SJSA1 (cell line): Measurements from ENCODE around the gene RUNX1. TPM values are rescaled to one million over a fixed set of nuclear protein-coding genes. Genes with fewer than 3 reads are reported as not detected.

ENCODE experiments used
- DNase-seq, 2 experiments: peaks; one replicate each; pipeline ENCODE4 v3.0.0-alpha.2; 2015 to 2020; ENCODE audit warnings: low spot score in 2 of 2, low read depth in 1 of 2
- H3K27ac ChIP-seq: fragments of 250-450 bp; sonication (Bioruptor Pico); 2 replicates; pipeline ENCODE4 v1.5.1; 2020; ENCODE audit warnings: mild to moderate bottlenecking, moderate library complexity
- H3K27me3 ChIP-seq: fragments of 250-450 bp; sonication (Bioruptor Pico); replicated peaks from 2 replicates; pipeline ENCODE4 v1.5.1; 2020; ENCODE audit warnings: mild to moderate bottlenecking, moderate library complexity
- H3K36me3 ChIP-seq: fragments of 250-450 bp; sonication (Bioruptor Pico); 2 replicates; pipeline ENCODE4 v1.5.1; 2020; ENCODE audit warnings: mild to moderate bottlenecking
- H3K4me1 ChIP-seq: fragments of 250-450 bp; sonication (Bioruptor Pico); replicated peaks from 2 replicates; pipeline ENCODE4 v1.6.1; 2021; ENCODE audit warnings: mild to moderate bottlenecking
- H3K4me3 ChIP-seq: fragments of 250-450 bp; sonication (Bioruptor Pico); 2 replicates; pipeline ENCODE4 v1.5.1; 2020; ENCODE audit warnings: mild to moderate bottlenecking
- H3K9me3 ChIP-seq: fragments of 250-450 bp; sonication (Bioruptor Pico); replicated peaks from 2 replicates; pipeline ENCODE4 v1.5.1; 2020; ENCODE audit warnings: mild to moderate bottlenecking
- total RNA-seq: library from RNA; depleted of rRNA; stranded (reverse); fragments of >200 nt; shearing (Covaris generic); gene quantifications from 2 replicates; pipeline ENCODE4 v1.2.3, GENCODE V29; 2014

The RUNX1 gene
- total RNA-seq, 1 experiment from 2014 or later: 18.0 TPM

DNA sequence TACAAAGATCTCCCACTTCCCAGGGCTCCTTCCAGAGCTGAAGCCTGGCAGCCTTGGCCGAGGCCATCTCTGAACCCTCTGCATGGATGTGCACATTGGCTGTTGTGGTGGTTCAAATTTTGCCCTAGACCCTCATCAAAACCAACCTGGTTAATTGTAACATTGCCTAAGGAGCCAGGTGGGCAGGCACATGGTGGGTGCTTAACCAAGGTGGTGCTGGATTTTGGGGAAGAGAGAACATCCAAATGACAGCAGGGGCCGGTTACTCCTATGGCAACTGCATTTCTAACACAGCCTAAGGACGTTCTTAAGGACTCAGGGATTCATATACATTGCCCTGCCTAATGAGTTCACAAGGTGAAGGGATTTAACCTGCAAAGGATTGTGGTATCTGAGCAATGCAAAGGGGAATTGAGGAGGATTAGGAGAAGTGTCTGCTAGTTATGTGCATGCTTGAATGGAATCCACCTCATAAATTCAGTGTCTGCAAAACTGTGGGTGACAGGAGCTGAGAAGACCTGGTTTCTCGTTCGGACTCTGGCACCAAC, 10.3 kb downstream of the RUNX1 start:
- no peaks in the 10 kb centered on the region for H3K27me3 ChIP-seq
- H3K4me3 ChIP-seq: no peak overlapping the region
- peaks cover 7% of the 10 kb centered on the region for H3K4me1 ChIP-seq
- no peak for DNase-seq
- no peak overlapping the region for H3K27ac ChIP-seq
- peaks cover 6% of the 10 kb centered on the region; the same call in 1 of the 2 replicates for H3K36me3 ChIP-seq
- no peaks in the 10 kb centered on the region for H3K9me3 ChIP-seq

DNA sequence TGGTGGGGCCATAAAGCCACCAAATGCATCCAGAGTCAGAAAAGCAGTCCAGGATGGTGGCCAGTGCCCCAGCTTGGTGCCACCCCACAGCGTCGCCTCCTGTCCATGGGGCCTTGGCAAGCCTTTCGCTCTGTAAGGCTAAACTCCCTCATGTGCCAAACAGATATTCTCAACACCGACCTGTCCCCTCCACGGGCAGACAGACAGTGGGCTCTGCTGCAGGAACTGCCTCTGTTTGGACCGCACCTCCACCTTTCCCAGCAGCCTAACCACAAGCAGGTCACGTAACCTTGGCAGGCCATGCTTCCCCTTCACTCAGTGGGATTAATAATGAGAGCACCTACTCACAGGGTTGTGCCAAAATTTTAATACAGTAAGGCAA, 11.7 kb downstream of the RUNX1 start:
- Histone ChIP-seq H3K27me3 (no peaks in the 10 kb centered on the region), H3K27ac (no peak overlapping the region), H3K36me3 (peaks cover 3% of the 10 kb centered on the region; the same call in 1 of the 2 replicates), H3K4me1 (peaks cover 7% of the 10 kb centered on the region), H3K4me3 (no peak overlapping the region), H3K9me3 (no peaks in the 10 kb centered on the region)
- DNase-seq: no peak

DNA sequence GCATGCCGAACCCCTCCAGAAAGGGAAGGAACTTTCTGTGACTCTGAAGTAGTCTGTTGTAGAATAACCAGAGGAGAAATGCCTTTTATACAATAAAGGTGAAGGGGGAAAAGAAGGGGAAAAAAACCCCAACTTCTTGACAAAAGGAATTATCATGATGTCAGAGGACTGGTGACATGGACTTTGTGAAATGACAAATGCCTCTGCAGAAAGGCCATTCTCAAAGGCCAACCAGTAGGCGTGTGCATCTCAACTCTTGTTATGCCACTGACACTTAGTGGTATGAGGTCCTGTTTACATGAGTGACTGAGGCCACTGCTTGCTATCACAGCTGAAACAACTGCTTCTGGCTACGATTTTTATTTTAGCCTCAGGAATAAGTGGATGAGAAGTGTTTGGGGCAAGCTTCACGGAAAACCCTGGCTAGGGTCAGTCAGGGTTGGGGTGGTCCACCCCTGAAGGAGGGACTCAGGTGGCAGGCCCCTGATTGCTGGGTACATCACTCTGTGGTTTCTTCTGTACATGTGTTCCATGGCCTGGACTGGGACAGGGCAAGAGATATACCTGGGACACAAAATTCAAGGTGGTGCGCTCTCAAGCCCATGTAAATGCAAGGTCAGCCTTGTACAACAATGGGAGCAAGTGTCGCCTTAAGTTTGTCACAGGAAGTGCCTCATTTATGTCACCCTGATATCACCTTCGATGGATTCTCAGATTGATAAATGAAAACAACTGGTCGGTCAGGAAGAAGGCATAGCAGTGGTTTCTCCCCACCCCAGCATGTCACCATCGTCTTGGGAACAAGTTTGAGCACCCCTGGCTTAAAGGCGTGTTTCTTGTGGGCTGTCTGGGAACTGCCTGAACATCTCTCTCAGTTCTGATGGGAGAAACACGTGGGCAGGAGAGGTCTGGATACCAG, 12.4 kb downstream of the RUNX1 start:
- no peak for DNase-seq
- H3K27me3 ChIP-seq: no peaks in the 10 kb centered on the region

DNA sequence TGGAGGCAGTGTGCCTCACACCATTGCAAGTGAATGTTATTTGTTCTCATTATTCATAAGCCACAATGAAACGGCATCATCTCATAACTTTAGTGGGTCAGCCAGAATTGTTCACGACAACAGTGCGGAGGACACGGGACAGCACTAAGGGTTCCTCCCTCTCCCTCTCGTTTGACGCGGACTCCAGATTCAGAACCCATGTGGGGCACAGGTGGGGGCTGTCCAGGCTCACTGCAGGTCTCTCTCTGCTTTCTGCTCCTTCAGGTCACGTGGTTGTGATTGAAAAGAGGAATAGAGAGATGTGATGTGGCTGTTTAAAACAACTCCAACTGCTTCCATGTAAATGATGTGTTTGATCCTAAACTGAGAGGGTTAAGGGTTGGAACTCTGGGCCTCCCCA, 13.5 kb downstream of the RUNX1 start:
- Histone ChIP-seq H3K4me1 (no peaks in the 10 kb centered on the region), H3K4me3 (no peak overlapping the region), H3K36me3 (peaks cover 3% of the 10 kb centered on the region; the same call in 1 of the 2 replicates), H3K27ac (no peak overlapping the region), H3K9me3 (no peaks in the 10 kb centered on the region), H3K27me3 (no peaks in the 10 kb centered on the region)
- no peak for DNase-seq

More for the DNA sequence above, 12.4 kb downstream of the RUNX1 start:
- Histone ChIP-seq H3K36me3 (peaks cover 3% of the 10 kb centered on the region; the same call in 1 of the 2 replicates), H3K4me1 (peaks cover 7% of the 10 kb centered on the region), H3K9me3 (no peaks in the 10 kb centered on the region), H3K27ac (no peak overlapping the region), H3K4me3 (no peak overlapping the region)

DNA sequence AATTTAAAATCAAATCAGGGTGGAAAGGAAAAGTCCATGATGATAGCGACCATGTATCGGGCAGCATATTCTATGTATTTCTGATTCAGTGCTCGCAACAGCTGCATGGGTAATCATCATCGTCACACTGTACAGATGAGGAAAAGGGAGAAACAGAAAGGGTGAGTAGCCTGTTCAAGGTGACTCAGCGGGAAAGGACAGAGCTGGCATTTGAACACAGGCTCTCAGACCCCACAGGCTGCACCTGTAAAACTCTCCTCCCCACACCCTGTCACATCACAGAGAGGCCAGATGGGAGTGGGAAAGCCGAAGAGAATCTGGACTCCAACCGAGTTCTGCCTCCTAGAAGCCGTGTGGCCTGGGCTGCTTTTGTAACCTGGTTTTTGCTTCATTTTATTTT, 14.0 kb downstream of the RUNX1 start:
- H3K27ac ChIP-seq: no peak overlapping the region
- H3K36me3 ChIP-seq: peaks cover 3% of the 10 kb centered on the region; the same call in 1 of the 2 replicates
- H3K4me1 ChIP-seq: no peaks in the 10 kb centered on the region
- H3K27me3 ChIP-seq: no peaks in the 10 kb centered on the region
- H3K4me3 ChIP-seq: no peak overlapping the region
- DNase-seq: no peak
- H3K9me3 ChIP-seq: no peaks in the 10 kb centered on the region

DNA sequence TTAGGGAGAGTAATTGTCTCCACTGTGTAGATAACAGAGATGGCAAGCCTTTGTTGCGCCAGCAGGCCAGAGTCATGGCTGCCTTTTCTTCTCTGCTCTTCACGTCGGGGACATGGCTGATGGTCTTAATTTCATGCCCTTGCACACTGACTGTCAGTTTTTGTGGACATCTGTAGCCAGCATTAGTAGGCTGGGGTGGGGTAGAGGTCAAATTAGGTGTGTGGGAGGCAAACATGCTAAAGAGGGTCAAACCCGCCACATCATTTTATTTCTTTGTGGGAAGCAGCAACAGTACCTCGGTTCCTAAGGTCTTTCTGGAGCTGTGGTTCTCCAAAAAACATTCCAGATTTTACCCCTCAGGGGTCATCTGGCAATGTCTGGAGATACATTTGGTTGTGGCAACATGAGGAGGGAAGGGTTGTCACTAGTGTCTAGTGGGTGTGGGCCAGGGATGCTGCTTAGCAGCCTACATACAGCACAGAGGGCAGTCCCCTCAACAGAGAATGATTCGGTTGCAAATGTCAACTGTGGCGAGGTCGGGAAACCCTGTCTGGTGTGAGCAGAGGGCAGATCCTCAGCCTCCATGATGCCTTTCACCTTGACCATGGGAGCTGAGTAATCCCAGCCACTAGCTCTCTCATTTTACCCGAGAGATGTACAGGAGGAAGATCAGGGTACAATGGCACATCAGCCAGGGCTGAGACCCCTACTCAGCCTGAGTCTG, 14.7 kb downstream of the RUNX1 start:
- Histone ChIP-seq H3K4me3 (no peak overlapping the region), H3K27ac (no peak overlapping the region), H3K4me1 (no peaks in the 10 kb centered on the region), H3K27me3 (no peaks in the 10 kb centered on the region), H3K9me3 (no peaks in the 10 kb centered on the region), H3K36me3 (peaks cover 3% of the 10 kb centered on the region; the same call in 1 of the 2 replicates)
- DNase-seq: no peak

DNA sequence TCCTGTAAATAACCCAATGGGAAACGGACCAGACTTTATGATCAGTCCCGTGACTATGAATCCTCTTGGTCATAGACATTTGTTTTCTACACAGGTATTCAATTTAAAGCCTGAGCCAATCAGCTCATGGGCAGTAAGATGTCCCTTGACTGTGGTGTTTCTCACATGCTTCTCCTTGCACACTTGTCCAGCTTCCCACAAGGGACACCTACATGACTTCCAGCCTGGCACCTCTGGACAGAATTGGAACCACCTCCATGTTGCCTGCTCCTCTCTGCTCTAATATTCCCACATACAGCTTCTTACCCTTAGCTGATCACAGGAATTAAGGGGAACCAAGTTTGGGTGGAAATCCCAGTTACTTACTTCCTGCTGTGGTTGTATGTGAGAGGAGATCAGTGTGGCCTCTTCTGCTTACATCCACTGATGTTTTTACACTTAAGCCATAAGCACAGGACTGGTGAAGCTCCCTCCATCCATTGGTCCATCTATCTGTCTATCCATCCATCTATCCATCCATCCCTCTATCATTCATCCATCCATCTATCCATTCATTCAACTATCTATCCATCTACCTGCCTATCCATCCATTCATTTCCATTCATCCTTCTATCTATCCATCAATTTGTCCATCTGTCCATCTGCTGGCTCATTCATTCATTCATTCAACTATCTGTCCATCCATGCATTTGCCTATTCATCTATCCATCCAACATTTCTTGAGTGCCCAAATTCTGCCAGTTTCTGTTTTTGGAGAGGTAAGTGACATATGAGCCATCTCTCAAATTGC, 16.4 kb downstream of the RUNX1 start:
- H3K27ac ChIP-seq: no peak overlapping the region
- H3K36me3 ChIP-seq: peaks cover 3% of the 10 kb centered on the region; the same call in 1 of the 2 replicates
- no peak for DNase-seq

DNA sequence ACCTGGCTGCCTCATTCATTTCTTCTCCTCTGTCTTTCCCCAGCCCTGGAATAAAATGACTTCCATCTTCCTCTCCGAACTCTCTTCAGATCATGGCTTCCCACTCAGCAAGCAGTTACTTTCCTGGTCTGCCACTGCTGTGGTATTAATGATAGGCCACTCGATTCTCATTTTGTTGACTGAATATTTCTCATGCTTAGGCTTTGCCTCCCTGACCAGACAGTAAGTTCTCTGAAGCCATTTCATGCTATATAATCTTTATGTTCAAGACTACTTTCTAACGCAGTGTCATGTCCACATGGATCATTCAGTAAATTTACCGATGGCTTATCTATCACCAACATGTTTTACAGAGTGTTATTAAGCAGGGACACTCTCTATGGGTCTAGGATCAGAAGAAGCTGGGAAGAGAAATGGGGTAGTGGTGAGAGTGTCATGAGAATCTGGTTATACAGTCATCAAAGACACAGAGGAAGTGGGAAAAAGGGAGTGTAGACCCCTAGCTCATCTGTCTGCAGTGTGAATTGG, 20.6 kb downstream of the RUNX1 start:
- no peak overlapping the region for H3K27ac ChIP-seq
- peaks cover 3% of the 10 kb centered on the region; the same call in 1 of the 2 replicates for H3K36me3 ChIP-seq
- H3K27me3 ChIP-seq: no peaks in the 10 kb centered on the region
- no peaks in the 10 kb centered on the region for H3K9me3 ChIP-seq
- DNase-seq: no peak
- H3K4me1 ChIP-seq: peaks cover 7% of the 10 kb centered on the region
- H3K4me3 ChIP-seq: no peak overlapping the region

More for the DNA sequence above, 16.4 kb downstream of the RUNX1 start:
- no peak overlapping the region for H3K4me3 ChIP-seq
- no peaks in the 10 kb centered on the region for H3K9me3 ChIP-seq
- H3K27me3 ChIP-seq: no peaks in the 10 kb centered on the region
- H3K4me1 ChIP-seq: peaks cover 2% of the 10 kb centered on the region; the same call in 1 of the 2 replicates

DNA sequence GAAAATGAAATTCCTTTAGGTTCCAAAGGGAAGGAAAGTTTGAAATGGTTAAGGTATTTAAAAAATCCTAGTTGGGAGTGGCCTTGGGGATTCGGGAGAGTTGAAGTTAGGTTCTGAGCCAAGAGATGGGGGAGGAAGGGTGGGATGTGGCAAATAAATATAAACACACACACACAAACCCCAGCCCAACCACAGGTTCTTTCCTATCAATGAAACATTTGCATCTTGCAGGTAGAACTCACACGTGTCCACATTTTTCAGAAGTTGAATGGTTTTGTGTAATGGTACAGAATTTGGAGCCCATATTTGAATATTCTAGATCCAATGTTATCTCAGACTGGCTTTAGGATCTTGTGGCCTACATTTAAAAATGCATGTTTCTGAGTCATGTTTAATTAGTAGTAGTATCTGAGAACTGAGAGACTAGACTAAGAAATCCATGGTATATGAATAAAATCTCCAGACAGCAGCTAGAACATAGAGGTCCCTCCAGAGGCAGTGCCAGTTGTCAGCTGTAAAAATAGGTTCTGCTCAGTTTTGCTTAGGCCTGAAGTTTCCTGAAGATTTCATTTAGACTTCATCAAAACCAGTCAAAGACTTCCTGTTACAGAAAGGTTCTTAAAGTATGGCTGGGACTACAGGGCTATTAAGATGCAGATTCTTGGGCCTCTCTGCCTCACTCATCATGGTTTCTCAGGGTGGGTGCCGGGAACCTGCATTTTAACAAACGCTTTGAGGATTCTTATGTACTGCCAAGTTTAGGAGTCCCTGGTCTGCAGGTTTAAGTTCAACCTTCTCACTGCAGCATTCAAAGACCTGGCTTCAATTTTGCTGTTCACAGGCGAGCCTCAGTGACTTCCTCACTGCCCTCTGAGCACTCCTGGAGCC, 21.3 kb downstream of the RUNX1 start:
- peaks cover 7% of the 10 kb centered on the region for H3K4me1 ChIP-seq
- no peak overlapping the region for H3K27ac ChIP-seq
- H3K4me3 ChIP-seq: no peak overlapping the region
- no peaks in the 10 kb centered on the region for H3K36me3 ChIP-seq
- no peaks in the 10 kb centered on the region for H3K9me3 ChIP-seq
- no peak for DNase-seq
- H3K27me3 ChIP-seq: no peaks in the 10 kb centered on the region

DNA sequence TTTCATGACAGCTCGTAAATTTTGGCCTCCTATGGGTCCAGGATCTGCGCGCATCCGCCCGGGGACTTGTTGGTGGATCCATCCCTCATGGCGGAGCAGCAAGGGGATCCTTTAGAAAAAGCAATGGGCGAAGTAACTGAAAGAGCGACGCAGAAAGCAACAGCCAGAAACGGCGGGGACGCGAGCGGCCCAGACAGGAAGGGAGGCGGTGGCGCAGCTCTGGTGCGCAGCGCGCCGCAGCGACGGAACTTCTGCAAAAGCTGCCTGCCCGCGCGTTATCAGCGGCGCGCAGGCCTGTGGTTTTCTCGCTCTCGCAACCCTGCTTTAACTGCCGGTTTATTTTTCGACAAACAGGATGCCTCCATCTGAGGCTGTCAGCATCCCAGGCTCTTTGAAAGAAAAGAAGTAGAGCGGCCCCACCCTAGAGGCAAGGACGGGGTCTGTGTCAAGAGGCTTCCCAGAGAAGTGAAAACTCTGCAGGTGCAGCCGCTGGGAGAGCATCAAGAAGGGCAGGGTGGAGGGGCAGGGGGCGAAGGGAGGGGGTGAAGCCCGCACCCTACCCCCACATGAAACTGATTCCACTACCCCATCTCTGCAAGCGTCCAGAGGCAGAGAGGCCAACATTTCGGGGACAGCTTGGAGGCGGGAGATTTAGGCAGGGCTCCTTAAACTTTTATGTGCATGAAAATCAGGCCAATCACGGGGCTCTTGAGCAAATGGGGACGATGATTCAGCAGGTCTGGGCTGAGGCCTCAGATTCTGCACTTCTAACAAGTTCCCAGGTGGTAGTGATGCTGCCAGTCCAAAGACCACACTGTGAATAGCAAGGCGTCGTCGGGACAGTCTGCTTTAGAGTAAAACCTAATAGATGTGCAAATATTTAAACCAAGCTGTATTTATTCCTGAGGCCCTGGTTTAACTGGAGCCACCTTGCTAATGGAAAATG, 22.2 kb downstream of the RUNX1 start:
- no peak overlapping the region for H3K27ac ChIP-seq
- no peaks in the 10 kb centered on the region for H3K27me3 ChIP-seq
- H3K4me3 ChIP-seq: no peak overlapping the region
- no peak for DNase-seq
- H3K36me3 ChIP-seq: no peaks in the 10 kb centered on the region; the same call in 1 of the 2 replicates
- no peaks in the 10 kb centered on the region for H3K9me3 ChIP-seq
- H3K4me1 ChIP-seq: peaks cover 7% of the 10 kb centered on the region

DNA sequence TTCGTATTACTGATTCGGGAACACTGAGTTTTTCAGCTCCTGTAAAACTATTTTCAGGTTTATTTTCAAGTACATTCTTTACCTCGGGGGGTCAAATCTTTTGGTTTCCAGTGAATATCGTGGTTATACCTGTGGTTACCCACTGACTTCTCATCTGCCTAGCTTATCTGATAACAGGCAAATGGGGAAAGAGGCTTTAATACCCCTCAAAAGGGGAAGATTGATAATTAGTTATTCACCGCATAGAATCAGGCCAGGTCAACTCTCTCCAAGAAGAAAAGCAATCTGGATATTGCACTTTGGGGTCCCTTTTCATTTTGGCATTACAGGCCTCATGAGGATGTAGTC, 23.0 kb downstream of the RUNX1 start:
- Histone ChIP-seq H3K27me3 (no peaks in the 10 kb centered on the region), H3K36me3 (no peaks in the 10 kb centered on the region; the same call in 1 of the 2 replicates), H3K9me3 (no peaks in the 10 kb centered on the region), H3K27ac (no peak overlapping the region), H3K4me1 (peaks cover 12% of the 10 kb centered on the region), H3K4me3 (no peak overlapping the region)
- DNase-seq: no peak
